MM.1S (cell line): Measurements from ENCODE around the gene RFX2.

Experiments used
- DNase-seq: peaks from one replicate; pipeline ENCODE4 v3.0.0-alpha.2; 2015
- H2AFZ ChIP-seq: fragments of 300-600 bp; sonication (generic); 2 replicates; pipeline ENCODE4 v1.6.0; 2016; ENCODE audit warnings: antibody characterized with exemption, low read length
- H3F3A ChIP-seq: fragments of 300-600 bp; sonication (generic); 2 replicates; pipeline ENCODE4 v1.6.1; 2016; ENCODE audit warnings: mild to moderate bottlenecking, antibody characterized with exemption, low read length, moderate library complexity, mixed read lengths; ENCODE audit not compliant: insufficient read depth
- H3K27ac ChIP-seq: fragments of 300-600 bp; sonication (generic); 2 replicates; pipeline ENCODE4 v1.5.1; 2016; ENCODE audit warnings: mild to moderate bottlenecking, low read length
- H3K27me3 ChIP-seq: fragments of 300-600 bp; sonication (generic); replicated peaks from 2 replicates; pipeline ENCODE4 v1.6.0; 2016; ENCODE audit warnings: low read length; ENCODE audit not compliant: insufficient read depth
- H3K36me3 ChIP-seq: fragments of 300-600 bp; sonication (generic); replicated peaks from 2 replicates; pipeline ENCODE4 v1.6.1; 2016; ENCODE audit warnings: mild to moderate bottlenecking, low read length, mixed read lengths; ENCODE audit not compliant: insufficient read depth
- H3K4me1 ChIP-seq: fragments of 300-600 bp; sonication (generic); 2 replicates; pipeline ENCODE4 v1.6.1; 2016; ENCODE audit warnings: low read length, mixed read lengths
- H3K4me2 ChIP-seq: fragments of 300-600 bp; sonication (generic); 2 replicates; pipeline ENCODE4 v1.6.0; 2016; ENCODE audit warnings: low read depth, low read length
- H3K4me3 ChIP-seq: fragments of 300-600 bp; sonication (generic); 2 replicates; pipeline ENCODE4 v1.5.1; 2016; ENCODE audit warnings: low read length, mixed read lengths
- H3K79me2 ChIP-seq: fragments of 300-600 bp; sonication (generic); 2 replicates; pipeline ENCODE4 v1.6.1; 2016; ENCODE audit warnings: mixed run types, low read length, mixed read lengths
- H3K9ac ChIP-seq: fragments of 300-600 bp; sonication (generic); 2 replicates; pipeline ENCODE4 v1.6.1; 2016; ENCODE audit warnings: low read length, mixed read lengths
- H3K9me2 ChIP-seq: fragments of 300-600 bp; sonication (generic); replicated peaks from 2 replicates; pipeline ENCODE4 v1.6.1; 2016; ENCODE audit warnings: mild to moderate bottlenecking, low read length, mixed read lengths; ENCODE audit not compliant: insufficient read depth
- H3K9me3 ChIP-seq: fragments of 300-600 bp; sonication (generic); replicated peaks from 2 replicates; pipeline ENCODE4 v1.6.1; 2016; ENCODE audit warnings: mild to moderate bottlenecking, low read length, mixed read lengths; ENCODE audit not compliant: insufficient read depth
- H4K20me1 ChIP-seq: fragments of 300-600 bp; sonication (generic); 2 replicates; pipeline ENCODE4 v1.6.1; 2016; ENCODE audit warnings: mild to moderate bottlenecking, low read length, moderate library complexity, mixed read lengths; ENCODE audit not compliant: insufficient read depth
- CTCF ChIP-seq: fragments of 300-600 bp; sonication (generic); IDR thresholded peaks from 2 replicates; pipeline ENCODE4 v1.5.1; 2016; ENCODE audit warnings: antibody characterized with exemption, low read length, mixed read lengths
- EZH2 ChIP-seq: fragments of 300-600 bp; sonication (generic); optimal IDR thresholded peaks from 2 replicates; pipeline ENCODE3; 2017; ENCODE audit warnings: low read depth, mild to moderate bottlenecking, antibody characterized with exemption, low read length, mixed read lengths
- EZH2phosphoT487 ChIP-seq: fragments of 300-600 bp; sonication (generic); IDR thresholded peaks from 2 replicates; pipeline ENCODE4 v1.6.1; 2018; ENCODE audit warnings: antibody characterized with exemption, low read length

The RFX2 gene

GRCh38 chr19:6039566-6040225 is 70.6 kb downstream of the RFX2 start:
- H3K27me3 ChIP-seq: peaks cover 98% of the 10 kb centered on the region
- H3K36me3 ChIP-seq: no peaks in the 10 kb centered on the region
- DNase-seq: no peak
- H3K4me1 ChIP-seq: no peaks in the 10 kb centered on the region
- TF ChIP-seq CTCF: no peak
- no peak for TF ChIP-seq EZH2phosphoT487
- TF ChIP-seq EZH2: no peak
- H3K79me2 ChIP-seq: no peaks in the 10 kb centered on the region
- no peak overlapping the region for H3K4me2 ChIP-seq
- no peaks in the 10 kb centered on the region for H3K9me3 ChIP-seq
- H3K27ac ChIP-seq: no peak overlapping the region
- no peak overlapping the region for H3K9ac ChIP-seq
- no peaks in the 10 kb centered on the region for H3K9me2 ChIP-seq
- H2AFZ ChIP-seq: no peak overlapping the region
- H3F3A ChIP-seq: no peaks in the 10 kb centered on the region
- no peaks in the 10 kb centered on the region for H4K20me1 ChIP-seq
- H3K4me3 ChIP-seq: no peak overlapping the region

- H3K4me2 ChIP-seq: no peak overlapping the region
- no peaks in the 10 kb centered on the region for H3F3A ChIP-seq
- H3K4me3 ChIP-seq: no peak overlapping the region
- H2AFZ ChIP-seq: no peak overlapping the region
- no peak overlapping the region for H3K27ac ChIP-seq
- no peaks in the 10 kb centered on the region for H3K9me2 ChIP-seq
- H3K27me3 ChIP-seq: peaks cover 94% of the 10 kb centered on the region
- TF ChIP-seq EZH2phosphoT487 (no peak), EZH2 (no peak), CTCF (no peak)
- H3K9ac ChIP-seq: no peak overlapping the region
- H3K4me1 ChIP-seq: no peaks in the 10 kb centered on the region
- H3K9me3 ChIP-seq: no peaks in the 10 kb centered on the region
- no peak for DNase-seq
- no peaks in the 10 kb centered on the region for H4K20me1 ChIP-seq
- no peaks in the 10 kb centered on the region for H3K36me3 ChIP-seq
- no peaks in the 10 kb centered on the region for H3K79me2 ChIP-seq
Observed at GRCh38 chr19:6038634-6039405, 71.5 kb downstream of the RFX2 start.

- peaks cover 91% of the 10 kb centered on the region for H3K27me3 ChIP-seq
- no peak overlapping the region for H3K4me3 ChIP-seq
- no peak overlapping the region for H2AFZ ChIP-seq
Observed at GRCh38 chr19:6035026-6035425, 75.3 kb downstream of the RFX2 start.

More at GRCh38 chr19:6035026-6035425, 75.3 kb downstream of the RFX2 start:
- Histone ChIP-seq H3K9ac (no peak overlapping the region), H3K4me2 (no peak overlapping the region), H4K20me1 (no peaks in the 10 kb centered on the region), H3K9me3 (no peaks in the 10 kb centered on the region), H3F3A (no peaks in the 10 kb centered on the region), H3K4me1 (no peaks in the 10 kb centered on the region), H3K36me3 (no peaks in the 10 kb centered on the region), H3K79me2 (no peaks in the 10 kb centered on the region), H3K27ac (no peak overlapping the region), H3K9me2 (no peaks in the 10 kb centered on the region)
- DNase-seq: no peak
- TF ChIP-seq EZH2 (no peak), EZH2phosphoT487 (no peak), CTCF (no peak)
